ENCODE data around the gene AVPR1B.

- TF ChIP-seq CTCF (IDR thresholded peaks at IDR 0.05), result no peak
- TF ChIP-seq POLR2A (IDR thresholded peaks at IDR 0.05; ENCODE audit: low read length), result no peak
- no peak for TF ChIP-seq CEBPB (IDR thresholded peaks at IDR 0.05)
- TF ChIP-seq JUNB (IDR thresholded peaks at IDR 0.05), result no peak
- TF ChIP-seq MAZ (IDR thresholded peaks at IDR 0.05; ENCODE audit: borderline replicate concordance, low read depth, low read length), result no peak
- TF ChIP-seq NR3C1 (IDR thresholded peaks at IDR 0.05), result no peak
- TF ChIP-seq MAFK (IDR thresholded peaks at IDR 0.05; ENCODE audit: partially characterized antibody), result no peak
- no peak for TF ChIP-seq EP300 (IDR thresholded peaks at IDR 0.05)
- TF ChIP-seq RARB (CRISPR knock-in tag; IDR thresholded peaks at IDR 0.05), result no peak
- no peak for TF ChIP-seq SMC3 (IDR thresholded peaks at IDR 0.05)
- no peak for TF ChIP-seq ESRRA (IDR thresholded peaks at IDR 0.05; ENCODE audit: borderline replicate concordance, low read length)
- no peak for TF ChIP-seq RAD21 (conservative IDR thresholded peaks at IDR 0.05 in 1 of 2, IDR thresholded peaks at IDR 0.05 in 1 of 2)
- TF ChIP-seq ELK1 (IDR thresholded peaks at IDR 0.05; ENCODE audit: low read depth, low read length), result no peak
- TF ChIP-seq ZC3H11A (IDR thresholded peaks at IDR 0.05), result no peak
These were observed 46.4 kb downstream of the AVPR1B start for GRCh38 chr1:206070627-206071304.
